IMR-90 (cell line): ENCODE measurements around the gene GRID1. TPM values are rescaled to one million over a fixed set of nuclear protein-coding genes. Genes with fewer than 3 reads are reported as not detected.

ENCODE experiments used
- ATAC-seq: fragments of 200-7000 bp; cut with Tn5 transposase; 2 replicates; pipeline ENCODE4 v1.9.1; 2020; ENCODE audit warnings: low read depth, mild to moderate bottlenecking, moderate library complexity
- BruUV-seq: library from RNA; stranded (reverse); fragments of 400-500 nt; replicated peaks from 2 replicates; lab custom pipeline; 2021; lab: Mats Ljungman, UMichigan
- CTCF ChIA-PET: fragments of 300-600 bp; formaldehyde crosslinking; extraction: SDS; loops from one replicate; lab custom pipeline; 2021; ENCODE audit warnings: antibody characterized with exemption; lab: Yijun Ruan, JAX
- POLR2A ChIA-PET: fragments of 300-600 bp; sonication (Branson Sonifier 250); formaldehyde crosslinking; loops from one replicate; lab custom pipeline; 2022; ENCODE audit warnings: antibody characterized with exemption; ENCODE audit not compliant: unreplicated experiment; lab: Charles Lee
- DNase-seq: peaks from one replicate; pipeline ENCODE4 v3.0.0; 2013
- H2AFZ ChIP-seq: replicated peaks from 2 replicates; pipeline ENCODE3; 2013; ENCODE audit warnings: low read length, mild to moderate bottlenecking; ENCODE audit not compliant: poor library complexity
- H2AK5ac ChIP-seq: 2 replicates; pipeline ENCODE4 v1.6.1; 2013; ENCODE audit warnings: low read depth, low read length, inconsistent platforms
- H2AK9ac ChIP-seq: replicated peaks from 2 replicates; pipeline ENCODE3; 2013; ENCODE audit warnings: mild to moderate bottlenecking, low read depth, low read length, moderate library complexity; ENCODE audit not compliant: poor library complexity
- H2BK120ac ChIP-seq: 2 replicates; pipeline ENCODE4 v1.6.1; 2013; ENCODE audit warnings: low read depth, low read length, inconsistent platforms
- H2BK15ac ChIP-seq: 3 replicates; pipeline ENCODE4 v1.6.1; 2013; ENCODE audit warnings: low read depth, low read length, inconsistent platforms
- H2BK20ac ChIP-seq: 2 replicates; pipeline ENCODE4 v1.6.1; 2013; ENCODE audit warnings: low read depth, mild to moderate bottlenecking, inconsistent platforms, low read length, moderate library complexity
- H2BK5ac ChIP-seq: 2 replicates; pipeline ENCODE4 v1.6.1; 2013; ENCODE audit warnings: mild to moderate bottlenecking, low read depth, low read length, inconsistent platforms; ENCODE audit not compliant: poor library complexity, severe bottlenecking
- H3K14ac ChIP-seq: replicated peaks from 2 replicates; pipeline ENCODE4 v1.6.1; 2013; ENCODE audit warnings: low read depth, low read length, inconsistent platforms
- H3K18ac ChIP-seq: 2 replicates; pipeline ENCODE4 v1.6.1; 2013; ENCODE audit warnings: low read depth, low read length, control low read depth
- H3K23ac ChIP-seq: 2 replicates; pipeline ENCODE4 v1.6.1; 2013; ENCODE audit warnings: low read depth, low read length, inconsistent platforms
- H3K27ac ChIP-seq: 2 replicates; pipeline ENCODE4 v1.5.1; 2013; ENCODE audit warnings: mild to moderate bottlenecking, control low read depth, low read length; ENCODE audit not compliant: insufficient read depth
- H3K27me3 ChIP-seq: 2 replicates; pipeline ENCODE4 v1.6.1; 2013; ENCODE audit warnings: low read length; ENCODE audit not compliant: control insufficient read depth, insufficient read depth
- H3K36me3 ChIP-seq: 2 replicates; pipeline ENCODE4 v1.6.1; 2013; ENCODE audit warnings: low read length, mixed read lengths; ENCODE audit not compliant: control insufficient read depth, insufficient read depth
- H3K4ac ChIP-seq: 2 replicates; pipeline ENCODE4 v1.6.1; 2013; ENCODE audit warnings: low read depth, low read length, inconsistent platforms
- H3K4me1 ChIP-seq: 2 replicates; pipeline ENCODE4 v1.6.1; 2013; ENCODE audit warnings: low read length, mixed read lengths; ENCODE audit not compliant: control insufficient read depth, insufficient read depth
- H3K4me2 ChIP-seq: 2 replicates; pipeline ENCODE4 v1.6.1; 2013; ENCODE audit warnings: low read depth, mild to moderate bottlenecking, control low read depth, low read length, moderate library complexity
- H3K4me3 ChIP-seq: 2 replicates; pipeline ENCODE4 v1.5.1; 2013; ENCODE audit warnings: low read depth, mild to moderate bottlenecking, control low read depth, low read length, moderate library complexity; ENCODE audit not compliant: insufficient read depth
- H3K56ac ChIP-seq: 2 replicates; pipeline ENCODE4 v1.6.1; 2013; ENCODE audit warnings: low read length, inconsistent platforms; ENCODE audit not compliant: insufficient read depth; ENCODE audit errors: extremely low read depth
- H3K79me1 ChIP-seq, 2 experiments: 2 replicates each; pipeline ENCODE4 v1.6.1; 2013; ENCODE audit warnings: low read length in 2 of 2, inconsistent platforms in 1 of 2, low read depth in 1 of 2
- H3K9ac ChIP-seq: 2 replicates; pipeline ENCODE4 v1.6.1; 2013; ENCODE audit warnings: low read depth, low read length, control low read depth
- H3K9me1 ChIP-seq: 2 replicates; pipeline ENCODE4 v1.6.1; 2013; ENCODE audit warnings: low read length, inconsistent platforms; ENCODE audit not compliant: insufficient read depth
- H3K9me3 ChIP-seq: 2 replicates; pipeline ENCODE4 v1.6.1; 2013; ENCODE audit warnings: low read length; ENCODE audit not compliant: control insufficient read depth, insufficient read depth
- H4K20me1 ChIP-seq: 2 replicates; pipeline ENCODE4 v1.6.1; 2013; ENCODE audit warnings: low read length, inconsistent platforms; ENCODE audit not compliant: insufficient read depth
- H4K5ac ChIP-seq: 2 replicates; pipeline ENCODE4 v1.6.1; 2013; ENCODE audit warnings: mild to moderate bottlenecking, low read depth, low read length, control low read depth
- H4K8ac ChIP-seq, 2 experiments: 2 replicates each; pipeline ENCODE4 v1.6.1; 2013; ENCODE audit warnings: low read depth in 2 of 2, low read length in 2 of 2, control low read depth in 1 of 2, inconsistent platforms in 1 of 2
- H4K91ac ChIP-seq: 2 replicates; pipeline ENCODE4 v1.6.1; 2013; ENCODE audit warnings: low read depth, low read length, inconsistent platforms; ENCODE audit not compliant: insufficient read depth
- BHLHE40 ChIP-seq: fragments of 150-350 bp; IDR thresholded peaks from 2 replicates; pipeline ENCODE4 v1.6.1; 2016; ENCODE audit warnings: mild to moderate bottlenecking, low read depth, low read length
- CEBPB ChIP-seq: IDR thresholded peaks from 2 replicates; pipeline ENCODE4 v1.6.1; 2012; ENCODE audit warnings: low read depth, low read length, improper control_type of control experiment
- CHD1 ChIP-seq: IDR thresholded peaks from 2 replicates; pipeline ENCODE4 v1.6.1; 2012; ENCODE audit warnings: low read depth, low read length, improper control_type of control experiment
- FOS ChIP-seq: fragments of 150-350 bp; IDR thresholded peaks from 2 replicates; pipeline ENCODE4 v1.6.1; 2016; ENCODE audit warnings: low read depth, low read length
- MAZ ChIP-seq: IDR thresholded peaks from 2 replicates; pipeline ENCODE4 v1.6.1; 2012; ENCODE audit warnings: low read depth, mild to moderate bottlenecking, low read length, improper control_type of control experiment, moderate library complexity, borderline replicate concordance
- NFE2L2 ChIP-seq: fragments of 150-350 bp; IDR thresholded peaks from 2 replicates; pipeline ENCODE4 v1.6.1; 2016; ENCODE audit warnings: low read depth, mild to moderate bottlenecking, low read length
- POLR2A ChIP-seq: IDR thresholded peaks from 2 replicates; pipeline ENCODE4 v1.6.1; 2012; ENCODE audit warnings: mild to moderate bottlenecking, low read depth, low read length
- RAD21 ChIP-seq: IDR thresholded peaks from 2 replicates; pipeline ENCODE4 v1.6.1; 2012; ENCODE audit warnings: low read length, improper control_type of control experiment
- RCOR1 ChIP-seq: IDR thresholded peaks from 2 replicates; pipeline ENCODE4 v1.6.1; 2012; ENCODE audit warnings: mild to moderate bottlenecking, low read length, improper control_type of control experiment; ENCODE audit not compliant: insufficient replicate concordance
- RFX5 ChIP-seq: IDR thresholded peaks from 2 replicates; pipeline ENCODE4 v1.8.0; 2012; ENCODE audit warnings: low read depth, mild to moderate bottlenecking, low read length, moderate library complexity
- WGBS, 2 experiments: methylation state at CpG; one replicate each; pipeline versions ENCODE4 v1.1.5 to v1.1.7; 2013; ENCODE audit warnings: missing lambda C conversion rate in 2 of 2; ENCODE audit not compliant: insufficient read length in 1 of 2; ENCODE audit errors: extremely low coverage in 2 of 2; 5-methylcytosine and 5-hydroxymethylcytosine counted together
- dilution Hi-C: fragments of 300-500 bp; cut with HindIII; formaldehyde crosslinking; loops from one replicate; pipeline ENCODE4 v1.14.3; 2018; ENCODE audit warnings: low sequenced_read_pairs; ENCODE audit not compliant: unreplicated experiment
- in situ Hi-C: fragments of 300-500 bp; cut with MboI; formaldehyde crosslinking; loops from 3 replicates; pipeline ENCODE4 v1.14.3; 2019; ENCODE audit warnings: low sequenced_read_pairs, inconsistent platforms, mixed read lengths
- intact Hi-C: fragments of 100-400 bp; cut with micrococcal nuclease; formaldehyde crosslinking; loops from 2 replicates; pipeline ENCODE4 v1.10.0; 2022
- polyA plus RNA-seq, 3 experiments: library from polyadenylated mRNA; depleted of rRNA; stranded (reverse); fragments of >200 nt; gene quantifications; 2 replicates each; pipeline ENCODE4 v1.2.3, GENCODE V29; 2012; ENCODE audit warnings: low replicate concordance in 1 of 3
- total RNA-seq: library from RNA; depleted of rRNA; stranded (reverse); fragments of >200 nt; gene quantifications from 2 replicates; pipeline ENCODE4 v1.2.3, GENCODE V29; 2012
- TF ChIP-seq, protein P1 (sequence below): conservative IDR thresholded peaks from 2 replicates; pipeline ENCODE4 v1.5.1; 2012; ENCODE audit warnings: mild to moderate bottlenecking, low read depth, low read length, improper control_type of control experiment
- TF ChIP-seq, protein P2 (sequence below): fragments of 150-350 bp; IDR thresholded peaks from 2 replicates; pipeline ENCODE4 v1.6.1; 2016; ENCODE audit warnings: low read depth, mild to moderate bottlenecking, low read length, moderate library complexity, borderline replicate concordance

Gene GRID1
- total and polyA plus RNA-seq, 2 of the 4 experiments (the other 2 are of a cell fraction), result not detected

DNA sequence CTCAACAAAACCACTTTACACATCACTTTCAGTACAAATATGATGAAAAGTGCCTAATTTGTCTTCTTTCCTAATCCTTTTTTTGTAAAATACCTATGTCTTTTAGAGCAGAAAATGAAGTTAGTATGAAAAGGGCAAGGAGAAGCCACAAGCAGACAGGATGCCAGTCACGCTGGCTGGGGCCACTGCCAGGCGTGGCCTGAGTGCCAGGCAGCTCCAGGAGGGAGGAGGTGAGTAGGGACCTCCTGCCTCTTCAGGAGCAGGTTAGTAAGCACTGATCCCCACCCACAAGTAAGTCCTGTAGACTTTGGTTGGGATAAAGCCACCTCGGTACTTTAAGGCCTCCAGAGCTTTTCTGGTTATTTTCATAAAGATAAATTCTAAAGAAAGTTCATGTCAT, 432.0 kb downstream of the GRID1 start:
- Histone ChIP-seq H3K4ac (no peak overlapping the region), H2BK20ac (no peak overlapping the region), H3K9ac (no peak overlapping the region), H2BK5ac (no peak overlapping the region), H2AK5ac (no peak overlapping the region), H3K9me3 (peaks cover 8% of the 10 kb centered on the region; the same call in 1 of the 2 replicates), H2AK9ac (no peak overlapping the region), H4K20me1 (no peaks in the 10 kb centered on the region), H4K5ac (no peak overlapping the region), H4K8ac (no peak overlapping the region), H3K9me1 (no peaks in the 10 kb centered on the region), H3K36me3 (no peaks in the 10 kb centered on the region), H4K91ac (no peak overlapping the region), H3K4me2 (no peak overlapping the region), H3K18ac (no peak overlapping the region), H3K14ac (no peak overlapping the region), H3K27ac (no peak overlapping the region), H3K23ac (no peak overlapping the region), H3K27me3 (no peaks in the 10 kb centered on the region), H2BK120ac (no peak overlapping the region), H2AFZ (no peak overlapping the region), H3K4me1 (no peaks in the 10 kb centered on the region), H3K79me1 (no peaks in the 10 kb centered on the region), H3K4me3 (no peak overlapping the region), H3K56ac (no peak overlapping the region), H2BK15ac (no peak overlapping the region)
- WGBS, 2 experiments, result no CpG with 5 or more reads among the region's 3 CpGs
- ATAC-seq (no peak), DNase-seq (no peak)
- in situ Hi-C loops, result no loop called here
- BruUV-seq, result no TSS peak
- intact Hi-C loops, result no loop called here
- CTCF ChIA-PET, result no interaction called here
- TF ChIP-seq RAD21 (no peak), RCOR1 (no peak), CEBPB (no peak), MAZ (no peak), NFE2L2 (no peak), BHLHE40 (no peak), RFX5 (no peak), FOS (no peak), CHD1 (no peak), POLR2A (no peak)
- TF ChIP-seq, protein P1, sequence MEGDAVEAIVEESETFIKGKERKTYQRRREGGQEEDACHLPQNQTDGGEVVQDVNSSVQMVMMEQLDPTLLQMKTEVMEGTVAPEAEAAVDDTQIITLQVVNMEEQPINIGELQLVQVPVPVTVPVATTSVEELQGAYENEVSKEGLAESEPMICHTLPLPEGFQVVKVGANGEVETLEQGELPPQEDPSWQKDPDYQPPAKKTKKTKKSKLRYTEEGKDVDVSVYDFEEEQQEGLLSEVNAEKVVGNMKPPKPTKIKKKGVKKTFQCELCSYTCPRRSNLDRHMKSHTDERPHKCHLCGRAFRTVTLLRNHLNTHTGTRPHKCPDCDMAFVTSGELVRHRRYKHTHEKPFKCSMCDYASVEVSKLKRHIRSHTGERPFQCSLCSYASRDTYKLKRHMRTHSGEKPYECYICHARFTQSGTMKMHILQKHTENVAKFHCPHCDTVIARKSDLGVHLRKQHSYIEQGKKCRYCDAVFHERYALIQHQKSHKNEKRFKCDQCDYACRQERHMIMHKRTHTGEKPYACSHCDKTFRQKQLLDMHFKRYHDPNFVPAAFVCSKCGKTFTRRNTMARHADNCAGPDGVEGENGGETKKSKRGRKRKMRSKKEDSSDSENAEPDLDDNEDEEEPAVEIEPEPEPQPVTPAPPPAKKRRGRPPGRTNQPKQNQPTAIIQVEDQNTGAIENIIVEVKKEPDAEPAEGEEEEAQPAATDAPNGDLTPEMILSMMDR, result no peak
- TF ChIP-seq, protein P2, sequence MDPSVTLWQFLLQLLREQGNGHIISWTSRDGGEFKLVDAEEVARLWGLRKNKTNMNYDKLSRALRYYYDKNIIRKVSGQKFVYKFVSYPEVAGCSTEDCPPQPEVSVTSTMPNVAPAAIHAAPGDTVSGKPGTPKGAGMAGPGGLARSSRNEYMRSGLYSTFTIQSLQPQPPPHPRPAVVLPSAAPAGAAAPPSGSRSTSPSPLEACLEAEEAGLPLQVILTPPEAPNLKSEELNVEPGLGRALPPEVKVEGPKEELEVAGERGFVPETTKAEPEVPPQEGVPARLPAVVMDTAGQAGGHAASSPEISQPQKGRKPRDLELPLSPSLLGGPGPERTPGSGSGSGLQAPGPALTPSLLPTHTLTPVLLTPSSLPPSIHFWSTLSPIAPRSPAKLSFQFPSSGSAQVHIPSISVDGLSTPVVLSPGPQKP, result no peak
- dilution Hi-C loops, result no loop called here
- POLR2A ChIA-PET, result no interaction called here
